ENCODE data around the gene SIRT7. TPM values are rescaled to one million over a fixed set of nuclear protein-coding genes. Genes with fewer than 3 reads are reported as not detected.
A peak's percentile ranks its signal among the peaks of the same experiment; 100 is the strongest.

SIRT7 gene, protein sequence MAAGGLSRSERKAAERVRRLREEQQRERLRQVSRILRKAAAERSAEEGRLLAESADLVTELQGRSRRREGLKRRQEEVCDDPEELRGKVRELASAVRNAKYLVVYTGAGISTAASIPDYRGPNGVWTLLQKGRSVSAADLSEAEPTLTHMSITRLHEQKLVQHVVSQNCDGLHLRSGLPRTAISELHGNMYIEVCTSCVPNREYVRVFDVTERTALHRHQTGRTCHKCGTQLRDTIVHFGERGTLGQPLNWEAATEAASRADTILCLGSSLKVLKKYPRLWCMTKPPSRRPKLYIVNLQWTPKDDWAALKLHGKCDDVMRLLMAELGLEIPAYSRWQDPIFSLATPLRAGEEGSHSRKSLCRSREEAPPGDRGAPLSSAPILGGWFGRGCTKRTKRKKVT
- 10 to 100 TPM in 5 of 6 donors, 1 to 10 TPM in 1; 9.6 to 18.1 (median 12.0) TPM for total RNA-seq
- polyA plus RNA-seq, result 10 to 100 TPM; 33.8 to 40.2 TPM

GRCh38 chr17:81917565-81918332 lies at the start of gene SIRT7:
SIRT7 (minus strand) TSS chr17:81918176; CDS start chr17:81918131, 45 bp downstream.
- intact Hi-C loops (cut with DNase I), result no loop called here
- TF ChIP-seq, protein P1, sequence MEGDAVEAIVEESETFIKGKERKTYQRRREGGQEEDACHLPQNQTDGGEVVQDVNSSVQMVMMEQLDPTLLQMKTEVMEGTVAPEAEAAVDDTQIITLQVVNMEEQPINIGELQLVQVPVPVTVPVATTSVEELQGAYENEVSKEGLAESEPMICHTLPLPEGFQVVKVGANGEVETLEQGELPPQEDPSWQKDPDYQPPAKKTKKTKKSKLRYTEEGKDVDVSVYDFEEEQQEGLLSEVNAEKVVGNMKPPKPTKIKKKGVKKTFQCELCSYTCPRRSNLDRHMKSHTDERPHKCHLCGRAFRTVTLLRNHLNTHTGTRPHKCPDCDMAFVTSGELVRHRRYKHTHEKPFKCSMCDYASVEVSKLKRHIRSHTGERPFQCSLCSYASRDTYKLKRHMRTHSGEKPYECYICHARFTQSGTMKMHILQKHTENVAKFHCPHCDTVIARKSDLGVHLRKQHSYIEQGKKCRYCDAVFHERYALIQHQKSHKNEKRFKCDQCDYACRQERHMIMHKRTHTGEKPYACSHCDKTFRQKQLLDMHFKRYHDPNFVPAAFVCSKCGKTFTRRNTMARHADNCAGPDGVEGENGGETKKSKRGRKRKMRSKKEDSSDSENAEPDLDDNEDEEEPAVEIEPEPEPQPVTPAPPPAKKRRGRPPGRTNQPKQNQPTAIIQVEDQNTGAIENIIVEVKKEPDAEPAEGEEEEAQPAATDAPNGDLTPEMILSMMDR (IDR thresholded peaks at IDR 0.05), result no peak
- DNase-seq (peak; percentile 70 to 94 (median 82)), ATAC-seq (peak; percentile 87 to 89 (median 88)), FAIRE-seq (no peak)
- no peaks in the 10 kb centered on the region for H3K9me3 ChIP-seq
- peak within 1 kb of the TSS; percentile 42 to 65 (median 54) for H3K27ac ChIP-seq
- no peaks in the 10 kb centered on the region for H3K27me3 ChIP-seq
- H3K4me3 ChIP-seq, result peak within 1 kb of the TSS; percentile 88 to 95 (median 91)
- H3K4me1 ChIP-seq, result peaks cover 5 to 16% (median 8%) of the 10 kb centered on the region in 3 donors
- peaks cover 0 to 24% (median 15%) of the 10 kb centered on the region in 3 donors for H3K36me3 ChIP-seq
- WGBS, 2 donors, result 0 to 1% methylated on average over 58 to 94 of the region's 94 CpGs

- no peak for FAIRE-seq
- H3K27me3 ChIP-seq, result no peaks in the 10 kb centered on the region
- peak in 3 of 4 donors; percentile 4 to 15 (median 5) for ATAC-seq
Measured at GRCh38 chr17:81967244-81967532, 49.2 kb upstream of the SIRT7 start.

DNA sequence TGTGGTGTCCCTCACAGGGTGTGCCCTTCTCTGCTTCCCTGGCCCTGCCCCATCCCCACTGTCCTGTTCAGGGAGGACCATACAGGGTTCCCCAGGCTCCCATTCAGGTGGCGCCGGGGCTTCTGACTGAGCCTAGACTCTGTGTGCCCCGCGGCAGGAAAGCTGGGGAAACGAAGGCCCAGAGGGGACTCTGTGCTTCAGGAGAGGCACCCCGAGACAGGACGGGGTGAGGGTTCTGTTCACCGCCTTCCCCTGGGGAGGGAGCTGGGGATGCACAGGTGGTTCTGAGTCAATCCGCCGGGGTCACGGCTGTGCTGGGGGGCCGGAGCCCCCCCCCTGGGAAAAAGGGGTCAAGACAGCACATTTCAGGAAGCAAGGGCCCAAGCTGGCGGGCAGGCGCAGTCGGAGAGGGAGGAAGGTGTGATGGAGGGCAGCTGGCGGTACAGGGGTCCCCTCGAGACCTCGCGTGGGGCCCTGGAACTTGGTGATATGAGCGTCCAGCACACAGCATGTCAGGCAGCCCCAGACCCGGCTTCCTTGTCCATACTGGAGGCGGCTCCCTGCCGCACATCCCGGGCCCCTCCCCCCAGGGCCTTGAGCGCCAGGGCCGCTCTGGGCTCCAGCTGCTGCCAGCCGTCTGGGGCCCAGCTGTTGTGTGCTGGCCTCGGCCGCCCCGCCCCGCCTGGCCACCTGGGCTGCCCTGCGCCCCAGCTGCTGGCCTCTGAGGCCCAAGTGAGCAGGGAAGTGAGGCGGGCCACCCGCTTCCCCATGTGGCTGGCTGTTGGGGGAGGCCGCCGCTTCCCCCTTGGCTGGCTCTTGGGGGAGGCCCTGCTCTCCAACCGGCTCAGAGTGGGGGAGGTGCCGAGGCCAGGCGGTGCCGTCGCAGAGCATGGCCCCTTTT lies 48.6 kb upstream of the SIRT7 start:
- TF ChIP-seq, protein P1 (IDR thresholded peaks at IDR 0.05), result no peak
- no peak for FAIRE-seq
- Histone ChIP-seq H3K36me3 (no peaks in the 10 kb centered on the region), H3K27me3 (no peaks in the 10 kb centered on the region), H3K4me3 (no peak overlapping the region), H3K27ac (no peak overlapping the region), H3K4me1 (peaks cover 0 to 9% (median 3%) of the 10 kb centered on the region in 3 donors), H3K9me3 (no peaks in the 10 kb centered on the region)
- DNase-seq, result peak in 2 of 6 donors; percentile 46 to 76
- WGBS, 2 donors, result 75% methylated on average over 41 of the region's 41 CpGs
- ATAC-seq, result peak; percentile 10 to 42 (median 35)
- intact Hi-C loops (cut with DNase I), result no loop called here

More at GRCh38 chr17:81967244-81967532, 49.2 kb upstream of the SIRT7 start:
- Histone ChIP-seq H3K4me1 (peaks cover 0 to 9% (median 3%) of the 10 kb centered on the region in 3 donors), H3K9me3 (no peaks in the 10 kb centered on the region), H3K36me3 (no peaks in the 10 kb centered on the region), H3K4me3 (peak overlapping the region in 1 of 4 donors; percentile 18), H3K27ac (peak overlapping the region in 1 of 4 donors; percentile 1)
- 61 to 65% methylated on average over 5 of the region's 5 CpGs for WGBS, 2 donors
- DNase-seq, result peak in 1 of 6 donors; percentile 63
- intact Hi-C loops (cut with DNase I), result no loop called here
- TF ChIP-seq, protein P1 (IDR thresholded peaks at IDR 0.05), result no peak

DNA sequence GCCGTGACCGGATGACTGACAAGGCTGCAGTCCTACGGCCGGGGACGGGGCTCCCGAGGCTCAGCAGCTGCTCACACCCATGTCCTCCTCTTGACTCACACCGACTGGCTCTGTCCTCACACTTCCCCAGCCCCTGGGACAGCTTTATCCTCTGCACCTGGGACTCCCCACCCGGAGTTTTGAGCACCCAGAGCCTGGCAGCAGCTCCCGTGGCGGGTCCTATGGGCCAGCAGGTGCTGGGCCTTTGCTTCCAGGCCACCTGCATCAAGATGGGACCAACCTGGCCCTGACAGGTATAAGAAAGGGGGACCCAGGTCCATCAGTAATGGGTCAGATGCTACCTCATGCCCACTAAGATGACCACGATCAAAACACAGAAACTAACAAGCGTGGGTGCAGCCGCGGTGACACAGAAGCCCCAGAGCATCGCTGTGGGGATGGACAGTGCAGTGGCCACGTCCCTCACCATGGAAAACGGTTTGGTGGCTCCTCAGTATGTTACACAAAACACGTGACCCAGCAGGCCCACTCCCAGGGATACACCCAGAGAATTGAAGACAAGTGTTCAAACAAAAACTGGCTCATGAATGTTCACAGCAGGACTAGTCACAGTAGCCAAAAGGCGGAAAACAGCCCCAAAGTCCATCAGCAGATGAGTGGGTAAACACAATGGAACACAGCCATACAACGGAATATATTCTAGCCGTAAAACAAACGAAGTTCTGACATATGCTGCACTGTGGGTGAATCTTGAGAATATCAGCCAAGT lies 46.3 kb upstream of the SIRT7 start:
- TF ChIP-seq, protein P1 (IDR thresholded peaks at IDR 0.05), result no peak
- Histone ChIP-seq H3K27me3 (peaks cover 0 to 9% (median 5%) of the 10 kb centered on the region in 4 donors), H3K27ac (no peak overlapping the region), H3K4me3 (no peak overlapping the region), H3K36me3 (no peaks in the 10 kb centered on the region), H3K4me1 (peaks cover 5 to 17% (median 8%) of the 10 kb centered on the region in 3 donors), H3K9me3 (no peaks in the 10 kb centered on the region)
- 73 to 79% methylated on average over 22 of the region's 22 CpGs for WGBS, 2 donors
- no peak for ATAC-seq
- FAIRE-seq, result no peak
- intact Hi-C loops (cut with DNase I), result loop anchor here in 2 of 3 donors (2.0 to 5.0 kb wide), 2 partner anchors 53 to 55 kb away; no protein-coding TSS in a partner anchor
- no peak for DNase-seq
